Erythroblast (primary cell): ENCODE measurements around the gene SCARB1.

Source experiments
- GATA1 ChIP-seq: IDR thresholded peaks from 2 replicates; pipeline ENCODE4 v1.6.1; 2011; ENCODE audit warnings: low read depth, mild to moderate bottlenecking, control low read depth, low read length, moderate library complexity
- POLR2A ChIP-seq: IDR thresholded peaks from 2 replicates; pipeline ENCODE4 v1.6.1; 2011; ENCODE audit warnings: mild to moderate bottlenecking, low read length

DNA sequence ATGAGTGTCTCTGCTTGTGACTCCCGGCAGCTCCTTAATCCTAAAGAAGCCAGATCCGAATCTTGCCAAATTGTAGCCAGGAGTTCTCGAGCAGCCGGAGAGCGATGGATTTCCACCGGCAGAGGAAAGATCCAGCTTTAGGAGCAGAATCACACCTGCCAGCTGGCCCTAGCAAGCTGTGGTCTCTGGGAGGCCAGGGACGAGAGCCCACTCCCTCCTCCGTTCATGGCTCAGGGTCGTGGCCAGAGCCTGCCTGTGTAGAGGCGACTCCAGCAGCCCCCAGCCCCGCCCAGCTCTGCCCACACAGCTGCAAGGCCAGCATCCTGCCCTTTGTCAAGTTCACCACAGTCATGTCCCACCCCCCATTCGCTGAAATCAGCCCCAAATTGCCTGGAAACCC lies 121.0 kb downstream of the SCARB1 start:
- TF ChIP-seq POLR2A (no peak), GATA1 (no peak)
